Suppressor macrophage (primary cell): Measurements from ENCODE around the gene MYMX.

Source experiments
- DNase-seq, 4 experiments: peaks; one replicate each; pipeline ENCODE4 v3.0.0-alpha.2; 2020 to 2022

Gene MYMX

DNA sequence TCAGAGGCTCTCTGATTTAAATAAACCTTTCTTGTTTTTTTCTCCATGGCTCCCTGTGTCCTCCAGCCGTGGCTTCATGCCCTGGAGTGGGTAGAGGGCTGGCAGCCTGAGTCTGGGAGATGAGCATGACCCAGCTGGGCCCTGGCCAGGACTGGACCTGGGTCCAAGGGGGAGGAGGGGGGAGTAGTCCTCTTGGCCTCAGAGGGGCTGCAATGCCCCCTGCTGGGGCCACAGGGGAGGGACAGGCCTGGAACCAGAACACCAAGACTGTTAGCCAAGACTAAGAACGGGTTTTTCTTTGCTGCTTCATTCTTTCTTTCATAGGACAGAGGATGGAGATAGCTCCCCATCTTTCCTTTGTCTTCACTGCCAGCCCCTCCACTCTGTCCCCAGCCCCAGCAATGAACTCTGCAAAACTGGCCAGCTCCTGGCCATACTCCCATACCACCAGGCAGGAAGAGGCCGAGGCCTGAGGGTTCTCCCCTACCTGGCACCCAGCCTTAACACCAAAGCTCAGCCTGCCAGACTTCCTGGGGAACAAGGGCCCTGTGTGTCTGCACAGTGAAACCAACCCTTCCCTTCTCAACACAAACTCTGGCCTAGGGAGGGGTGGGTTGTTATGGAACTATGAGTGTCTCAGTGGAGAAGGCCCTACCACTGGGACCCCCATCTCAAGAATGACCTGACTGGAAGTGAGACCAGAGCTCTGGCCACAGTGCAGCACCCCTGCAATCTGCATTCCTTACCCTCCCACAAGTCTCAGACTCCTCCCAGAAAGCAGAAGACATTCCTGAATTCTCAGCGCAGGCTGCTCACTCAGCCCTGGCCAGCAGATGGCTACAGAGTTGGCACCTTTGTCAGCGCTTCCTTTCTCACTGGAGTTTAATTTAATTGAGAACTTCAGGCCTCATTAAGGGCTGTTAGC is 17.6 kb downstream of the MYMX start:
- peak; percentile 54 to 70 (median 62) for DNase-seq

DNA sequence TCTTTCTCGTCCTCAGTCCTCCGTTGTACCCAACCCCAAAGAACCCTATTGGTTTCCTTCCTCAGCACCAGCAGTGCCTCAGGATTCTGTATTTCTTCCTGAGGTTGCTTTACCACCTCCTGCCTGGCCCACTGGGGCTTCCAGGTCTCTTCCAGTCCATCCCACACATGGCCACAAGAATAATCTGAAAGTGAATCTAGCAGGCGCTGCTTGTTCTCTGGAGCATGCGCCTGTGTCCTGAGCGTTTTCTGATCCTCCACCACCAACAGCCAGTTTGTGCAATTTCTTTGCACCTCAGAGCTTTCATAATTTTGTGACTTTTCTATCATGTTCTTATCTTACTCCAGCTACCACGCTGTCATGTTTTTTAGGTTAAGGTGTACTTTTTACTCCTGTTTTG is 18.5 kb downstream of the MYMX start:
- no peak for DNase-seq

GRCh38 chr6:44235891-44236516 is 19.3 kb downstream of the MYMX start:
- no peak for DNase-seq

GRCh38 chr6:44237021-44237812 is 20.5 kb downstream of the MYMX start:
- peak; percentile 93 to 96 (median 94) for DNase-seq

- peak; percentile 89 to 93 (median 91) for DNase-seq
Observed at GRCh38 chr6:44237813-44238433, 21.2 kb downstream of the MYMX start.

DNA sequence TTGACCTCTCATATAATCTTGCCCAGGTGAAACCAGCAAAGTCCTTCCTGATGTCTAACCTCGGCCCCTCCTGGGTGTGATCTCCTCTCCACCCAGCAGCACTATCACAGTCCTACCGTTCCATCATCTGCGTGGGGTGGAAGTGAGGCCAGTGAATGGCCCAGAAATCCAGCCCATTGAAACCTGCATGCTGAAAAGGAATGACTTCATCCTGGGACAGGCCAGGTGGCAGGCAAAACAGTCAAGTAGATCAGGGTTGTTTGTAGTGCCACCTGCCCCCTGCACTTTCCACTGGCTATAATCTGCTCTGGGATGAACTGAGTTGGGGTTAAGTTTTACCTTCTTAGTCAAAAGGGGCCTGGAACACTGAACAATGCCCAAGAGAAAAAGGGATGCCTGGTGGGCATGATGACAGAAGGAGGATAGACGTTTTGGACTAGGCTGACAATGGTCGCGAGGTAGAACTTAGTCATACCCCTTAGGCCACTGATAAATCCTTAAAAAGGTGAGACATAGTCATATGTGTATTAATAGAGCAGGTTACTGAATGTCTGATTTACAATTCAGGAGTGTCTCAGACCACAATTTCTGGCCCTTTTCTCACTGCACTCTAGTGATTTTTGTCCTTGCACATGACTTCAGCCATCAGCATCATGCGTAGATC is 22.1 kb downstream of the MYMX start:
- no peak for DNase-seq

DNA sequence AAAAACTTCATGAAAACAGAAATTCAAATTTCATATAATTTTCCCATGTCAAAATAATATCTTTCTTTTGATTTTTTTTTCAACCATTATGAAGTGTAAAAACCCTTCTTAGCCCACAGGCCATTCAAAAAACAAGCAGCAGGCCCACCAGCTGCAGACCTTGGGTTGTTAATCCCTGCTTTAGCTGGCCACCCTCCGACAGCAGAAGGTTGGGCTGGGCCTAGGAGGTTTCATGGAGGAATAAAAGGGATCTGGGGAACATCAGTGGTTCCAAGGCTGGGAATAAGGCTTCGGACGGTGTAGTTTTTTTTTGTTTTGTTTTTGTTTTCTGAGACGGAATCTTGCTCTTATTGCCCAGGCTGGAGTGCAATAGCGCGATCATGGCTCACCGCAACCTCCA is 26.6 kb downstream of the MYMX start:
- DNase-seq: no peak

DNA sequence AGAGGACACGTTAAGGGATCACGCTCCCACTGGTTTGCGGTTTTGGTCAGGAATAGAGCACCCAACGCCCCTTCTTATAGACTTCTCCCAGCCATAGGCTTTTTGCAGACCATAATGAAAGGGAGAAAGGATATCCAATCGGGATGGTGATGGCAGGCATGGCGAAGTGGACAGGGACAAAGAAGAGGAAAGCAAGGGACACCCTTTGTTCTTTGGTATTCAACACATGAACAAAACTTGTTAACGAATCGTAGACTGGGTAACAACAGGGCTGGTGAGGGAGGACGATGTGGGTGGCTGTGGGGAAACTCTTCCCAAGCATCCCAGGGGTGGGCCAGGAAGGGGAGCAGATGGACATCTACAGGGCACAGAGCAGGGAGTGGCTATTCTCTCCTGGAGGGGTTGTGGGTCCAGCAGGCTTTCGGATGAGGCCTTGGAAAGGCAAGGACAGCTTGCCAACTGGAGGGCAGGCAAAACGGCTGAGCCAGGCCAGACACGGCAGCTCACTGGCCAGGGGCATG is 28.7 kb downstream of the MYMX start:
- no peak for DNase-seq

GRCh38 chr6:44245912-44246662 is 29.4 kb downstream of the MYMX start:
- DNase-seq: peak; percentile 80 to 94 (median 89)

GRCh38 chr6:44246663-44247337 is 30.1 kb downstream of the MYMX start, which contains the start of gene HSP90AB1:
Gene HSP90AB1 (plus strand): TSS chr6:44247101. CDS start chr6:44248630, 1,529 bp downstream.
- peak; percentile 94 to 97 (median 96) for DNase-seq

- peak; percentile 79 to 91 (median 82) for DNase-seq
Observed at GRCh38 chr6:44247338-44248302, 30.9 kb downstream of the MYMX start.

DNA sequence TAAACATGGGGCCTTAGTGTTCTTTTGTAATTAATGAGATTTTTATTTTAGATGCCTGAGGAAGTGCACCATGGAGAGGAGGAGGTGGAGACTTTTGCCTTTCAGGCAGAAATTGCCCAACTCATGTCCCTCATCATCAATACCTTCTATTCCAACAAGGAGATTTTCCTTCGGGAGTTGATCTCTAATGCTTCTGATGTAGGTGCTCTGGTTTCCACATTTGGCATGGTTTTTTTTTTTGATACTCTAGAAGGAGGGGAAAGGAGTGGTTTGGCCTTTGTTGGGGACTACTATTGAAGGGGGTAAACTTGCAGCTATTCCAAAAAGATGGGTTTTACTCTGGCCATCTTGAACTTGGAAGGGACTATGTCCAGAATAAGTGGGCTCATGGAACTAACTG is 31.9 kb downstream of the MYMX start:
- DNase-seq: no peak

DNA sequence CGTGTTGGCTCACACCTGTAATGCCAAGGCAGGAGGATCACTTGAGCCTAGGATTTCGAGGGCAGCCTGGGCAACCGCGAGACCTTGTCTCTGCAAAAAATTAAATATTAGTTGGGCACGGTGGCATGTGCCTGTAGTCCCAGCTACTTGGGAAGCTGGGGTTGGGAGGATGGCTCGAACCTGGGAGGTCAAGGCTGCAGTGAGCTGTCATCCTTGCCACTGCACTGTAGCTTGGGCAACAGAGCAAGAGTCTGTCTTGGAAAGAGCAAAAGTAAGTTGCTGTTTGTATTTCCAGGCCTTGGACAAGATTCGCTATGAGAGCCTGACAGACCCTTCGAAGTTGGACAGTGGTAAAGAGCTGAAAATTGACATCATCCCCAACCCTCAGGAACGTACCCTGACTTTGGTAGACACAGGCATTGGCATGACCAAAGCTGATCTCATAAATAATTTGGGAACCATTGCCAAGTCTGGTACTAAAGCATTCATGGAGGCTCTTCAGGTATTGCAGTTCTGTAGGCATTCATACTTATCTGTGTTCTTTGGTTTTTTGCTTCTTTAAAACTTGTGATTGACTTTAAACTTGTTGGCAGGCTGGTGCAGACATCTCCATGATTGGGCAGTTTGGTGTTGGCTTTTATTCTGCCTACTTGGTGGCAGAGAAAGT is 32.5 kb downstream of the MYMX start:
- DNase-seq: no peak

GRCh38 chr6:44250067-44250717 is 33.5 kb downstream of the MYMX start:
- no peak for DNase-seq

DNA sequence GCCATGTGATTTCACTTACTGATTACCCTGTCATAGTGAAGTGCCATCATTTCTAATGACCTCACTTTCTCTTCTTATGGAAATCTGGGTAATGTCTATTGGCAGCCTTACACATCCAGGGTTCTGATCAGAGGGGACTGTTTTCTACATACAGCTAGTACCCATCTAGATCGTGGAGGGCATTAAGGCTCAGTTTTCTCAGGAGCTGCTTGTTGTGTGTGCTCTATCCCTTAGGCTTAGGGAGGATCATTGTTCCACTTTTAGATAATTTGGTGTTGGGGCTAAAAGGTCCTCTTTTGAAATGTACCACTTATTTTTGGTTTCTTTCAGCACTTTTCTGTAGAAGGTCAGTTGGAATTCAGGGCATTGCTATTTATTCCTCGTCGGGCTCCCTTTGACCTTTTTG is 34.0 kb downstream of the MYMX start:
- DNase-seq: no peak

DNA sequence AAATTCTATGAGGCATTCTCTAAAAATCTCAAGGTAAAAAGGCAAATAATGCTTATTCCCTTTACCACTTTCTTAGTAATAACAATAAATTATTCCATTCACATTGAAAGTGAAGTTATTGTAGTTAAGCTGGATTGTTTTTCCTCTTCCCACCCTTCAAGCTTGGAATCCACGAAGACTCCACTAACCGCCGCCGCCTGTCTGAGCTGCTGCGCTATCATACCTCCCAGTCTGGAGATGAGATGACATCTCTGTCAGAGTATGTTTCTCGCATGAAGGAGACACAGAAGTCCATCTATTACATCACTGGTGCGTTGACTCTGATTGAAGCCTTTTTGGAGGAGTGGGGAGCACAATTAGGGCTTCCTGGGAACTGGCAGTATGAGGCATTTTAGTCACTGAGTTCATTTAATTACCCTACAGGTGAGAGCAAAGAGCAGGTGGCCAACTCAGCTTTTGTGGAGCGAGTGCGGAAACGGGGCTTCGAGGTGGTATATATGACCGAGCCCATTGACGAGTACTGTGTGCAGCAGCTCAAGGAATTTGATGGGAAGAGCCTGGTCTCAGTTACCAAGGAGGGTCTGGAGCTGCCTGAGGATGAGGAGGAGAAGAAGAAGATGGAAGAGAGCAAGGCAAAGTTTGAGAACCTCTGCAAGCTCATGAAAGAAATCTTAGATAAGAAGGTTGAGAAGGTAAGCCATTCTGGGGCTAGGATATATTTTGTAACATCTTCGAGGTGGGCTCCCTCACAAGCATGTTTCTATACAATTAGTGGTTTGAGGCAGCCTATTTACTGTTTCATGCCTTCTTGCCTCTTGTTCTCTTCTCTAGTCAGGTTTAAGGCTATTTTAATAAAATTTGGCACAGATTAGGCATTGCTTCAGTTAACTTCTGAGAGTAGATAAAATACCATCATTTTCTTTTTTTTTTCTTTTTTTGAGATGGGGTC is 35.1 kb downstream of the MYMX start:
- DNase-seq: no peak
